ENCODE results near the gene SYTL5.

The SYTL5 gene

GRCh38 chrX:38082309-38082708, 76.0 kb downstream of the SYTL5 start:
- in situ Hi-C loops (cut with HindIII; ENCODE audit: low pct_unique_long_range_greater_than_20kb, low sequenced_read_pairs) = no loop called here
- no peak for DNase-seq (ENCODE audit: low read depth in 1 of 2, low spot score in 1 of 2)
- no peak for TF ChIP-seq JUND (IDR thresholded peaks at IDR 0.05; ENCODE audit: low read depth)

- DNase-seq (ENCODE audit: low read depth in 1 of 2, low spot score in 1 of 2) = no peak
- no peak for TF ChIP-seq JUND (IDR thresholded peaks at IDR 0.05; ENCODE audit: low read depth)
- in situ Hi-C loops (cut with HindIII; ENCODE audit: low pct_unique_long_range_greater_than_20kb, low sequenced_read_pairs) = no loop called here
These were observed 79.5 kb downstream of the SYTL5 start for GRCh38 chrX:38085813-38086212.

GRCh38 chrX:38086451-38087215, 80.3 kb downstream of the SYTL5 start:
- in situ Hi-C loops (cut with HindIII; ENCODE audit: low pct_unique_long_range_greater_than_20kb, low sequenced_read_pairs) = no loop called here
- DNase-seq (ENCODE audit: low read depth in 1 of 2, low spot score in 1 of 2) = no peak
- TF ChIP-seq JUND (IDR thresholded peaks at IDR 0.05; ENCODE audit: low read depth) = no peak

- TF ChIP-seq JUND (IDR thresholded peaks at IDR 0.05; ENCODE audit: low read depth) = no peak
- no peak for DNase-seq (ENCODE audit: low read depth in 1 of 2, low spot score in 1 of 2)
- in situ Hi-C loops (cut with HindIII; ENCODE audit: low pct_unique_long_range_greater_than_20kb, low sequenced_read_pairs) = no loop called here
These were observed 81.2 kb downstream of the SYTL5 start for GRCh38 chrX:38087594-38087993.

GRCh38 chrX:38089173-38089982, 83.0 kb downstream of the SYTL5 start:
- no peak for TF ChIP-seq JUND (IDR thresholded peaks at IDR 0.05; ENCODE audit: low read depth)
- DNase-seq (ENCODE audit: low read depth in 1 of 2, low spot score in 1 of 2) = no peak
- in situ Hi-C loops (cut with HindIII; ENCODE audit: low pct_unique_long_range_greater_than_20kb, low sequenced_read_pairs) = no loop called here

GRCh38 chrX:38095971-38096529, 89.7 kb downstream of the SYTL5 start:
- in situ Hi-C loops (cut with HindIII; ENCODE audit: low pct_unique_long_range_greater_than_20kb, low sequenced_read_pairs) = no loop called here
- no peak for TF ChIP-seq JUND (IDR thresholded peaks at IDR 0.05; ENCODE audit: low read depth)
- DNase-seq (ENCODE audit: low read depth in 1 of 2, low spot score in 1 of 2) = no peak

GRCh38 chrX:38099688-38100087, 93.3 kb downstream of the SYTL5 start:
- no peak for DNase-seq (ENCODE audit: low read depth in 1 of 2, low spot score in 1 of 2)
- no peak for TF ChIP-seq JUND (IDR thresholded peaks at IDR 0.05; ENCODE audit: low read depth)
- in situ Hi-C loops (cut with HindIII; ENCODE audit: low pct_unique_long_range_greater_than_20kb, low sequenced_read_pairs) = no loop called here

GRCh38 chrX:38102240-38102639, 95.9 kb downstream of the SYTL5 start:
- in situ Hi-C loops (cut with HindIII; ENCODE audit: low pct_unique_long_range_greater_than_20kb, low sequenced_read_pairs) = no loop called here
- no peak for DNase-seq (ENCODE audit: low read depth in 1 of 2, low spot score in 1 of 2)
- TF ChIP-seq JUND (IDR thresholded peaks at IDR 0.05; ENCODE audit: low read depth) = no peak

- no peak for DNase-seq (ENCODE audit: low read depth in 1 of 2, low spot score in 1 of 2)
- TF ChIP-seq JUND (IDR thresholded peaks at IDR 0.05; ENCODE audit: low read depth) = no peak
- in situ Hi-C loops (cut with HindIII; ENCODE audit: low pct_unique_long_range_greater_than_20kb, low sequenced_read_pairs) = no loop called here
These were observed 96.5 kb downstream of the SYTL5 start for GRCh38 chrX:38102875-38103274.

GRCh38 chrX:38103857-38104812, 97.8 kb downstream of the SYTL5 start:
- in situ Hi-C loops (cut with HindIII; ENCODE audit: low pct_unique_long_range_greater_than_20kb, low sequenced_read_pairs) = no loop called here
- DNase-seq (ENCODE audit: low read depth in 1 of 2, low spot score in 1 of 2) = no peak

GRCh38 chrX:38105216-38105725, 98.9 kb downstream of the SYTL5 start:
- in situ Hi-C loops (cut with HindIII; ENCODE audit: low pct_unique_long_range_greater_than_20kb, low sequenced_read_pairs) = no loop called here
- DNase-seq (ENCODE audit: low read depth in 1 of 2, low spot score in 1 of 2) = no peak
- TF ChIP-seq JUND (IDR thresholded peaks at IDR 0.05; ENCODE audit: low read depth) = no peak

More at GRCh38 chrX:38103857-38104812, 97.8 kb downstream of the SYTL5 start:
- TF ChIP-seq JUND (IDR thresholded peaks at IDR 0.05; ENCODE audit: low read depth) = no peak
